Panc1 (cell line): ENCODE data around the gene SLC35A3. TPM values are rescaled to one million over a fixed set of nuclear protein-coding genes. Genes with fewer than 3 reads are reported as not detected.
"Not testable (repeated sequence)": the region's sequence is repeated elsewhere in the genome, so short reads cannot be mapped to it uniquely, and the experiment has no call there.

ENCODE experiments used
- ATAC-seq: fragments of 200-7000 bp; cut with Tn5 transposase; 2 replicates; pipeline ENCODE4 v1.9.1; 2020; ENCODE audit warnings: mild to moderate bottlenecking, moderate library complexity
- BruUV-seq: library from RNA; stranded (reverse); fragments of 400-500 nt; replicated peaks from 2 replicates; lab custom pipeline; 2021; lab: Mats Ljungman, UMichigan
- CTCF ChIA-PET: fragments of 300-600 bp; sonication (Branson Sonifier 250); formaldehyde crosslinking; loops from one replicate; lab custom pipeline; 2022; ENCODE audit warnings: antibody characterized with exemption; lab: Charles Lee
- POLR2A ChIA-PET: fragments of 300-600 bp; sonication (Branson Sonifier 250); formaldehyde crosslinking; loops from one replicate; lab custom pipeline; 2022; ENCODE audit warnings: antibody characterized with exemption; lab: Charles Lee
- DNase-seq: peaks from one replicate; pipeline ENCODE4 v3.0.0-alpha.2; 2010; ENCODE audit warnings: low read depth, low spot score
- H3K27ac ChIP-seq: 2 replicates; pipeline ENCODE4 v1.5.1; 2011; ENCODE audit warnings: mild to moderate bottlenecking, low read length, inconsistent platforms
- H3K27me3 ChIP-seq: fragments of 200-500 bp; sonication (Bioruptor generic); 2 replicates; pipeline ENCODE4 v1.6.0; 2014; ENCODE audit warnings: low read length, inconsistent platforms; ENCODE audit not compliant: control insufficient read depth, insufficient read depth
- H3K36me3 ChIP-seq: fragments of 200-500 bp; sonication (Bioruptor generic); 2 replicates; pipeline ENCODE4 v1.5.1; 2014; ENCODE audit warnings: inconsistent platforms, mild to moderate bottlenecking, low read length, moderate library complexity; ENCODE audit not compliant: control insufficient read depth, insufficient read depth
- H3K4me1 ChIP-seq: 2 replicates; pipeline ENCODE4 v1.5.1; 2011; ENCODE audit warnings: inconsistent platforms, mild to moderate bottlenecking, low read length, moderate library complexity; ENCODE audit not compliant: control insufficient read depth, insufficient read depth
- H3K4me3 ChIP-seq, 2 experiments: 2 replicates each; pipeline ENCODE4 v1.5.1; 2011 to 2012; ENCODE audit warnings: low read depth in 2 of 2, low read length in 2 of 2, mild to moderate bottlenecking in 2 of 2, inconsistent platforms in 1 of 2, moderate library complexity in 1 of 2
- H3K9me3 ChIP-seq: fragments of 200-500 bp; sonication (Bioruptor generic); 2 replicates; pipeline ENCODE4 v1.5.1; 2014; ENCODE audit warnings: low read depth, mild to moderate bottlenecking, inconsistent platforms, low read length, moderate library complexity; ENCODE audit not compliant: control insufficient read depth, insufficient read depth
- CTCF ChIP-seq: fragments of 450-650 bp; IDR thresholded peaks from 2 replicates; pipeline ENCODE4 v1.5.1; 2017; ENCODE audit warnings: mild to moderate bottlenecking
- POLR2AphosphoS5 ChIP-seq: IDR thresholded peaks from 2 replicates; pipeline ENCODE4 v1.6.1; 2012; ENCODE audit warnings: mild to moderate bottlenecking, low read depth, low read length, moderate library complexity
- REST ChIP-seq, 2 experiments: IDR thresholded peaks; 2 replicates each; pipeline ENCODE4 v1.6.1; 2011 to 2012; ENCODE audit warnings: low read depth in 2 of 2, control low read depth in 1 of 2, low read length in 1 of 2, mild to moderate bottlenecking in 1 of 2, moderate library complexity in 1 of 2; ENCODE audit not compliant: insufficient read depth in 1 of 2
- SIN3A ChIP-seq: IDR thresholded peaks from 2 replicates; pipeline ENCODE4 v1.6.1; 2012; ENCODE audit warnings: low read depth, mild to moderate bottlenecking, low read length, moderate library complexity, borderline replicate concordance; ENCODE audit not compliant: insufficient read depth
- TCF7L2 ChIP-seq: IDR thresholded peaks from 2 replicates; pipeline ENCODE4 v1.6.1; 2011; ENCODE audit warnings: mild to moderate bottlenecking, low read depth, low read length, inconsistent platforms
- in situ Hi-C: cut with HindIII; loops from 2 replicates; pipeline ENCODE4 v1.10.0; 2016; ENCODE audit warnings: low sequenced_read_pairs, low pct_unique_long_range_greater_than_20kb
- intact Hi-C: fragments of 100-400 bp; cut with micrococcal nuclease; formaldehyde crosslinking; loops from one replicate; pipeline ENCODE4 v1.10.0; 2022; ENCODE audit not compliant: unreplicated experiment
- total RNA-seq: library from RNA; stranded (reverse); gene quantifications from one replicate; pipeline ENCODE4 v1.2.1, GENCODE V29; 2021; ENCODE audit not compliant: unreplicated experiment

SLC35A3 gene
- total RNA-seq, 1 experiment from 2014 or later = 15.9 TPM

GRCh38 chr1:100045206-100045605 is 75.4 kb downstream of the SLC35A3 start:
- ChIA-PET CTCF (no interaction called here), POLR2A (no interaction called here)
- H3K36me3 ChIP-seq = no peaks in the 10 kb centered on the region
- no peaks in the 10 kb centered on the region for H3K27me3 ChIP-seq
- TF ChIP-seq TCF7L2 = no peak
- no peak for TF ChIP-seq POLR2AphosphoS5
- TF ChIP-seq CTCF = no peak
- no peak for TF ChIP-seq REST (IDR thresholded peaks at IDR 0.05; ENCODE audit: insufficient read depth in 1 of 2, low read depth in 2 of 2, low read length in 1 of 2)
- TF ChIP-seq SIN3A = no peak
- H3K4me1 ChIP-seq = peaks cover 4% of the 10 kb centered on the region; the same call in 1 of the 2 replicates
- DNase-seq (no peak), ATAC-seq (no peak)
- H3K9me3 ChIP-seq = no peaks in the 10 kb centered on the region
- H3K4me3 ChIP-seq = no peak overlapping the region
- BruUV-seq = no TSS peak
- intact Hi-C loops = no loop called here
- no peak overlapping the region for H3K27ac ChIP-seq
- in situ Hi-C loops = no loop called here

GRCh38 chr1:100047235-100047708 is 77.5 kb downstream of the SLC35A3 start:
- intact Hi-C loops, H3K27ac ChIP-seq, DNase-seq, ATAC-seq, H3K27me3 ChIP-seq, BruUV-seq, H3K36me3 ChIP-seq, H3K4me3 ChIP-seq, H3K4me1 ChIP-seq, in situ Hi-C loops, H3K9me3 ChIP-seq: not testable (repeated sequence)
- ChIA-PET CTCF (interaction anchor here (0.6 kb wide), 1 partner anchor 68 kb away, joined by 8 read pairs; no protein-coding TSS in a partner anchor), POLR2A (interaction anchor here (0.7 kb wide), 1 partner anchor 9 kb away, joined by 4 read pairs; a partner anchor contains a TSS)

GRCh38 chr1:100050139-100050538 is 80.3 kb downstream of the SLC35A3 start:
- Histone ChIP-seq H3K4me1 (no peaks in the 10 kb centered on the region), H3K36me3 (no peaks in the 10 kb centered on the region; the same call in 1 of the 2 replicates), H3K27me3 (no peaks in the 10 kb centered on the region), H3K27ac (no peak overlapping the region), H3K4me3 (no peak overlapping the region), H3K9me3 (no peaks in the 10 kb centered on the region)
- TF ChIP-seq SIN3A (no peak), POLR2AphosphoS5 (no peak), REST (IDR thresholded peaks at IDR 0.05; ENCODE audit: insufficient read depth in 1 of 2, low read depth in 2 of 2, low read length in 1 of 2) (no peak), TCF7L2 (no peak), CTCF (no peak)
- POLR2A ChIA-PET = no interaction called here
- ATAC-seq = no peak
- in situ Hi-C loops = no loop called here
- CTCF ChIA-PET = no interaction called here
- DNase-seq = no peak
- intact Hi-C loops = no loop called here
- no TSS peak for BruUV-seq
